Measurements from ENCODE around the gene PRRC2A. TPM values are rescaled to one million over a fixed set of nuclear protein-coding genes. Genes with fewer than 3 reads are reported as not detected.
"Not testable (repeated sequence)": the region's sequence is repeated elsewhere in the genome, so short reads cannot be mapped to it uniquely, and the experiment has no call there.

Gene PRRC2A
- total RNA-seq, 4 donors from 2014 or later: 71.4 to 113 (median 88.0) TPM

GRCh38 chr6:31586008-31586407 lies 34.5 kb upstream of the PRRC2A start, which contains the start of gene LST1:
Gene LST1 (plus strand): TSS chr6:31586277. CDS start chr6:31587300, 1,023 bp downstream.
- peak in 1 of 2 donors; percentile 10 for DNase-seq (ENCODE audit: low spot score in 2 of 2)
- peak within 1 kb of the TSS in 1 of 4 donors; percentile 21 for H3K27ac ChIP-seq
- H3K9me3 ChIP-seq: no peaks in the 10 kb centered on the region
- peaks cover 0 to 11% of the 10 kb centered on the region in 2 donors for H3K27me3 ChIP-seq
- no peak for TF ChIP-seq CTCF (IDR thresholded peaks at IDR 0.05)
- no peak for TF ChIP-seq EP300 (IDR thresholded peaks at IDR 0.05)
- no peak for TF ChIP-seq POLR2A (IDR thresholded peaks at IDR 0.05)
- WGBS, 2 donors: 57 to 61% methylated on average over 1 of the region's 1 CpG
- no peaks in the 10 kb centered on the region for H3K36me3 ChIP-seq
- peak within 1 kb of the TSS in 1 of 4 donors; percentile 17 for H3K4me3 ChIP-seq
- H3K4me1 ChIP-seq: peaks cover 0 to 24% (median 9%) of the 10 kb centered on the region in 4 donors

GRCh38 chr6:31586599-31587281 lies 33.8 kb upstream of the PRRC2A start:
- Histone ChIP-seq H3K4me1 (peaks cover 0 to 20% (median 8%) of the 10 kb centered on the region in 4 donors), H3K9me3 (no peaks in the 10 kb centered on the region), H3K4me3 (peak overlapping the region in 1 of 4 donors; percentile 17), H3K27ac (peak overlapping the region in 1 of 4 donors; percentile 21), H3K27me3 (peaks cover 0 to 11% of the 10 kb centered on the region in 2 donors), H3K36me3 (no peaks in the 10 kb centered on the region)
- TF ChIP-seq CTCF (IDR thresholded peaks at IDR 0.05) (no peak), EP300 (IDR thresholded peaks at IDR 0.05) (no peak), POLR2A (IDR thresholded peaks at IDR 0.05) (no peak)
- no peak for DNase-seq (ENCODE audit: low spot score in 2 of 2)
- WGBS, 2 donors: 63 to 72% methylated on average over 9 of the region's 9 CpGs

- TF ChIP-seq CTCF (IDR thresholded peaks at IDR 0.05) (no peak), EP300 (IDR thresholded peaks at IDR 0.05) (no peak), POLR2A (IDR thresholded peaks at IDR 0.05) (no peak)
- H3K4me1 ChIP-seq: peaks cover 0 to 12% (median 5%) of the 10 kb centered on the region in 4 donors
- H3K27ac ChIP-seq: peak overlapping the region in 1 of 4 donors; percentile 53
- WGBS, 2 donors: 39 to 45% methylated on average over 12 of the region's 12 CpGs
- H3K4me3 ChIP-seq: peak overlapping the region in 1 of 4 donors; percentile 17
- H3K36me3 ChIP-seq: no peaks in the 10 kb centered on the region
- H3K9me3 ChIP-seq: no peaks in the 10 kb centered on the region
- H3K27me3 ChIP-seq: peaks cover 0 to 11% of the 10 kb centered on the region in 2 donors
- DNase-seq (ENCODE audit: low spot score in 2 of 2): no peak
Measured at GRCh38 chr6:31587791-31588777, 32.4 kb upstream of the PRRC2A start.

- peaks cover 0 to 11% of the 10 kb centered on the region in 2 donors for H3K27me3 ChIP-seq
- H3K4me1 ChIP-seq: peaks cover 0 to 12% (median 5%) of the 10 kb centered on the region in 4 donors
- no peak overlapping the region for H3K4me3 ChIP-seq
- H3K27ac ChIP-seq: no peak overlapping the region
- H3K9me3 ChIP-seq: no peaks in the 10 kb centered on the region
- DNase-seq (ENCODE audit: low spot score in 2 of 2): no peak
- no peaks in the 10 kb centered on the region for H3K36me3 ChIP-seq
- 42 to 44% methylated on average over 9 of the region's 9 CpGs for WGBS, 2 donors
- no peak for TF ChIP-seq EP300 (IDR thresholded peaks at IDR 0.05)
- no peak for TF ChIP-seq CTCF (IDR thresholded peaks at IDR 0.05)
- no peak for TF ChIP-seq POLR2A (IDR thresholded peaks at IDR 0.05)
Measured at GRCh38 chr6:31588871-31589650, 31.5 kb upstream of the PRRC2A start.

- H3K4me3 ChIP-seq; H3K27ac ChIP-seq; H3K36me3 ChIP-seq; H3K4me1 ChIP-seq; DNase-seq (ENCODE audit: low spot score in 2 of 2); H3K9me3 ChIP-seq: not testable (repeated sequence)
- WGBS, 2 donors: 73 to 87% methylated on average over 5 of the region's 5 CpGs
- peaks cover 0 to 11% of the 10 kb centered on the region in 2 donors for H3K27me3 ChIP-seq
Measured at GRCh38 chr6:31590691-31591090, 29.8 kb upstream of the PRRC2A start.
